Left lung (tissue), 14 donors: ENCODE data around the gene CD79A. TPM values are rescaled to one million over a fixed set of nuclear protein-coding genes. Genes with fewer than 3 reads are reported as not detected.

Experiments used
- ATAC-seq: fragments of 200-7000 bp; cut with Tn5 transposase; one replicate; pipeline ENCODE4 v1.9.1; 2020; ENCODE audit warnings: moderate library complexity
- DNase-seq, 4 donors: peaks; one replicate each; pipeline ENCODE4 v3.0.0-alpha.2; 2013 to 2020
- H3K27ac ChIP-seq, 2 donors: fragments of 200-600 bp; sonication (generic) in 1 of 2; one replicate each; pipeline versions ENCODE4 v1.5.0 to v1.8.0; 2020 to 2021
- H3K27me3 ChIP-seq, 2 donors: fragments of 200-600 bp; sonication (generic) in 1 of 2; one replicate each; pipeline versions ENCODE4 v1.5.0 to v1.8.0; 2020 to 2021
- H3K36me3 ChIP-seq, 2 donors: fragments of 200-600 bp; sonication (generic) in 1 of 2; one replicate each; pipeline versions ENCODE4 v1.5.0 to v1.8.0; 2020 to 2021
- H3K4me1 ChIP-seq, 2 donors: fragments of 200-600 bp; one replicate each; pipeline ENCODE4 v1.8.0; 2021
- H3K4me3 ChIP-seq, 2 donors: fragments of 200-600 bp; sonication (generic) in 1 of 2; one replicate each; pipeline versions ENCODE4 v1.5.0 to v1.8.0; 2020 to 2021; ENCODE audit warnings: mild to moderate bottlenecking in 1 of 2
- H3K9me3 ChIP-seq, 2 donors: fragments of 200-600 bp; sonication (generic) in 1 of 2; one replicate each; pipeline versions ENCODE4 v1.5.0 to v1.8.0; 2020 to 2021
- intact Hi-C, 2 donors: fragments of 100-400 bp; cut with DNase I; formaldehyde crosslinking; loops; one replicate each; pipeline versions ENCODE4 v1.11.2 to v1.14.2; 2022
- long read RNA-seq, 12 donors: library from polyadenylated mRNA in 2 of 12; unstranded in 2 of 12; transcript quantifications; one replicate each; pipeline ENCODE4 v2.0.0 and lab custom pipeline, GENCODE V29; 2019 to 2026
- polyA plus RNA-seq, 6 donors: library from polyadenylated mRNA; unstranded; fragments of 120-200 nt; gene quantifications; one replicate each; pipeline ENCODE4 v1.2.1, GENCODE V29; 2013; ENCODE audit not compliant: insufficient read length in 6 of 6
- total RNA-seq, 2 donors: library from RNA; stranded (reverse); fragmentation: NEBNext Ultra II Directional; extraction: Animal tissue kit (Norgen Biotek cat#: 25700); gene quantifications; one replicate each; pipeline ENCODE4 v1.2.1, GENCODE V29; 2021
- TF ChIP-seq, protein P1 (sequence below), 2 donors: fragments of 200-600 bp; sonication (generic) in 1 of 2; IDR thresholded peaks; one replicate each; pipeline versions ENCODE4 v1.5.0 to v1.8.0; 2021; ENCODE audit warnings: antibody characterized with exemption in 2 of 2
- donor health status: DM: no; HTN: yes; CAD: no.
- donor health status: DM: no; HTN: no; CAD: no.

Gene CD79A
- total RNA-seq (1 to 10 TPM in 1 of 2 donors, under 1 TPM in 1; 0.99 to 2.1 TPM), polyA plus RNA-seq (1 to 10 TPM in 4 of 6 donors, under 1 TPM in 2; 0.51 to 2.3 (median 1.2) TPM)
- long read RNA-seq, donor 1, transcript CD79A-201 (5 exons, 1,258 nt), result major isoform, 6 of 6 reads
- long read RNA-seq, donor 1, partial matches to known transcripts, result 0 of 6 reads
- long read RNA-seq, donor 1, other reads (novel, unspliced or antisense), result 0 of 6 reads
- long read RNA-seq, donor 2, partial matches to known transcripts, result 0 of 2 reads
- long read RNA-seq, donor 2, other reads (novel, unspliced or antisense), result 0 of 2 reads
- long read RNA-seq, donor 3, result 0 reads
- long read RNA-seq, donor 4, result 0 reads
- long read RNA-seq, donor 5, result 0 reads
- long read RNA-seq, donor 6, result 0 reads
- long read RNA-seq, donor 7, partial matches to known transcripts, result 0 of 1 reads
- long read RNA-seq, donor 7, other reads (novel, unspliced or antisense), result 0 of 1 reads
- long read RNA-seq, donor 8, result 0 reads
- long read RNA-seq, donor 9, result 0 reads
- long read RNA-seq, donor 10, partial matches to known transcripts, result 0 of 2 reads
- long read RNA-seq, donor 10, other reads (novel, unspliced or antisense), result 0 of 2 reads
- long read RNA-seq, donor 11, result 0 reads
- long read RNA-seq, donor 12, partial matches to known transcripts, result 0 of 1 reads
- long read RNA-seq, donor 12, other reads (novel, unspliced or antisense), result 0 of 1 reads

DNA sequence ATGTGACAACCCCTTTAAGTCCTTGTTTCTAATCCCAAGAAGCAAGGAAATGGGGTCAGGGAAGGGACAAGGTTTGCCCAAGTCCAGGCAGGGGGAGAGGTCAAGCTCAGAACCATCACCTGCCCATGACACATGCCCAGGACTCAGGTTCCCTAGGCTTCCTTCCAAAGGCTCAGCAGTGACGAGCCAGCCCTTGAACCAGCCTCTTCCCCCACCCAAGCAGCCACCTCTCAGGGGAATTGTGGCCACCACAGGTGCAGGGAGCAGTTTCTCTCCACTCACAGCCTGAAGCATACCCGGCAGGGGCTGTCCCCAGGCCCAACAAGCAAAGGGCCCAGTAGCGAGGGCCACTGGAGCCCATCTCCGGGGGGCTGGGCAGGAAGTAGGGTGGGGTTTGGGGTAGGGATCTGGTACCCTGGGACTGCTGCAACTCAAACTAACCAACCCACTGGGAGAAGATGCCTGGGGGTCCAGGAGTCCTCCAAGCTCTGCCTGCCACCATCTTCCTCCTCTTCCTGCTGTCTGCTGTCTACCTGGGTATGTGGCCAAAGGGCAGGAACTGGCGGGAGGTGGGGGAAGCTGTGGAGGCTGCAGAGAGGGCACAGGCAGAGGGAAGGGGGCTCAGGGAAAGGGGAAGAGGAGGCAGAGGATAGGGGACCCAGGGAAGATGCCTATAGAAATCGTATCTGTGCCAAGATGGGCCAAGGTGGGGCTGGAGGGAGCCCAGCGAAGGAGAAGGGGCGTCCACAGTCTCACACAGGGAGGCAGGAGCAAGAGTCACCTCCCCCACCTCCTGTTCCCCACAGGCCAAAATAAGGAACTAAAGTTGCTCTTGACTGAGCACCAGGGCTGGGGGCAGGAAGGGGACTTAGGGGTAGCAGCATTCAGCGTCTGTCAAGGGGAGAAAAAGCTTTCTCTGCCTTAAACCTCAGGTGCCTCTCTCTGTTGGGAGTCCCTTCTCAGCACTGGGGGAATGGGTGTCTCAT lies at the start of gene CD79A:
Gene CD79A (plus strand): TSS at position 433 of the 986 bp plus-strand sequence. CDS start 26 bp downstream, at position 459.
- H3K27ac ChIP-seq, result peak within 1 kb of the TSS in 1 of 2 donors; percentile 78
- no peaks in the 10 kb centered on the region for H3K9me3 ChIP-seq
- intact Hi-C loops, result no loop called here
- H3K27me3 ChIP-seq, result no peaks in the 10 kb centered on the region
- peaks cover 6 to 67% of the 10 kb centered on the region in 2 donors for H3K4me1 ChIP-seq
- TF ChIP-seq, protein P1, sequence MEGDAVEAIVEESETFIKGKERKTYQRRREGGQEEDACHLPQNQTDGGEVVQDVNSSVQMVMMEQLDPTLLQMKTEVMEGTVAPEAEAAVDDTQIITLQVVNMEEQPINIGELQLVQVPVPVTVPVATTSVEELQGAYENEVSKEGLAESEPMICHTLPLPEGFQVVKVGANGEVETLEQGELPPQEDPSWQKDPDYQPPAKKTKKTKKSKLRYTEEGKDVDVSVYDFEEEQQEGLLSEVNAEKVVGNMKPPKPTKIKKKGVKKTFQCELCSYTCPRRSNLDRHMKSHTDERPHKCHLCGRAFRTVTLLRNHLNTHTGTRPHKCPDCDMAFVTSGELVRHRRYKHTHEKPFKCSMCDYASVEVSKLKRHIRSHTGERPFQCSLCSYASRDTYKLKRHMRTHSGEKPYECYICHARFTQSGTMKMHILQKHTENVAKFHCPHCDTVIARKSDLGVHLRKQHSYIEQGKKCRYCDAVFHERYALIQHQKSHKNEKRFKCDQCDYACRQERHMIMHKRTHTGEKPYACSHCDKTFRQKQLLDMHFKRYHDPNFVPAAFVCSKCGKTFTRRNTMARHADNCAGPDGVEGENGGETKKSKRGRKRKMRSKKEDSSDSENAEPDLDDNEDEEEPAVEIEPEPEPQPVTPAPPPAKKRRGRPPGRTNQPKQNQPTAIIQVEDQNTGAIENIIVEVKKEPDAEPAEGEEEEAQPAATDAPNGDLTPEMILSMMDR (IDR thresholded peaks at IDR 0.05), result no peak
- DNase-seq, result peak in 1 of 4 donors; percentile 47
- H3K36me3 ChIP-seq, result peaks cover 0 to 11% of the 10 kb centered on the region in 2 donors
- ATAC-seq, result no peak
- H3K4me3 ChIP-seq, result no peak within 1 kb of the TSS

DNA sequence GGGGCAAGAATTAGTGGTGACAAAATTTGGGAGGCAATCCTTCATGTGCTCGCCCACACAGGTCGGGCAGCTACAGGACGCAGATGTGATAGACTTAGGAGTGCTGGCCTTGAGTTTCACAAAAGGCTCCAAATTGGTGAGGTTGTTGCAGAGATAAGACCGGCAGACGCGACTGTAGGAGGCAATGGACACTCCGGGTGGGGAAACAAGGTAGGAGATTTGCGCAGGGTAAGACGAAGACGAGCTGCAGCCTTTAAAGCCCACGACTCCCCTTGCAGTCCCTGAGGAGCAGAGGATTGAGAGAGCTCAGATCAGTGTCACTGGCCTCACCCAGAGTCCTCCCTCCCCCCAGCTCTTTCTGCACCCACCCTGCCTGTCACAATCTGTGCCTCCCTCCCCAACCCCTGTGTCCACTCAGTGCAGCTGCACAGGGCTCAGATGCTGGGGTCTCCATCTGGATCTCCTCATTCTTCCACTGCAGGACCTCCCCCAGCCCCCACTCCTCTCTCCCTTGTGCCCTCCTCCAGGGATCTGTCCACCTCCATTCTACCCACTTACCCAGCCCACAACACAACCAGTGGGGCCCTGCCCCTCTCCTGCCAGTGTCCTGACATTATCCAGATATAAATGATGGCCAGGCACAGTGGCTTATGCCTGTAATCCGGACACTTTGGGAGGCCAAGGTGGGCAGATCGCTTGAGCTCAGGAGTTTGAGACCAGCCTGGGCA lies 38.9 kb upstream of the CD79A start:
- intact Hi-C loops, result no loop called here
- ATAC-seq (no peak), DNase-seq (no peak)
- peaks cover 0 to 4% of the 10 kb centered on the region in 2 donors for H3K4me1 ChIP-seq
- no peak overlapping the region for H3K4me3 ChIP-seq
- H3K36me3 ChIP-seq, result no peaks in the 10 kb centered on the region
- TF ChIP-seq, protein P1 (IDR thresholded peaks at IDR 0.05), result no peak
- no peaks in the 10 kb centered on the region for H3K9me3 ChIP-seq
- no peak overlapping the region for H3K27ac ChIP-seq
- H3K27me3 ChIP-seq, result peaks cover 0 to 53% of the 10 kb centered on the region in 2 donors

DNA sequence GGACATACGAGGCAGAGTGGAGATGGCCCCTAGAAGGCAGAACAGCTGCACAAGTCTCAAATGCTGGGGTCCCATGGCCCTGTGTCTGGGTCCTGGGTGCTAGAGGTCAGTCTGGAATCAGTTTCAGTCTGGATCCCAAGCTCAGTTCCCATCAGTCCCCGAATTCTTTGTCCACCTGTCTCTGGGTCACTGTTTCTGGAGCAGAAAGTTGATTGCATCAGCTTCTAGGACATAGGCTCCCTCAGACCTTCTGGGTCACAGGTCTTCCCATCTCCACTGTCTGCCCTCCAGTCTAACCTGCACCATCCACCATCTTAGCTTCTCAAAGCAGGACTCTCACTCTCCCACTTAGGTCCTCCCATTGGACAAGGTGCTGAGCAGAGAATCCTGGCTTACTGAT lies 37.9 kb upstream of the CD79A start:
- DNase-seq (no peak), ATAC-seq (no peak)
- H3K27ac ChIP-seq, result no peak overlapping the region
- TF ChIP-seq, protein P1 (IDR thresholded peaks at IDR 0.05), result no peak
- peaks cover 0 to 47% of the 10 kb centered on the region in 2 donors for H3K27me3 ChIP-seq
- no peaks in the 10 kb centered on the region for H3K9me3 ChIP-seq
- intact Hi-C loops, result no loop called here
- H3K4me1 ChIP-seq, result peaks cover 0 to 4% of the 10 kb centered on the region in 2 donors
- no peaks in the 10 kb centered on the region for H3K36me3 ChIP-seq
- H3K4me3 ChIP-seq, result no peak overlapping the region

DNA sequence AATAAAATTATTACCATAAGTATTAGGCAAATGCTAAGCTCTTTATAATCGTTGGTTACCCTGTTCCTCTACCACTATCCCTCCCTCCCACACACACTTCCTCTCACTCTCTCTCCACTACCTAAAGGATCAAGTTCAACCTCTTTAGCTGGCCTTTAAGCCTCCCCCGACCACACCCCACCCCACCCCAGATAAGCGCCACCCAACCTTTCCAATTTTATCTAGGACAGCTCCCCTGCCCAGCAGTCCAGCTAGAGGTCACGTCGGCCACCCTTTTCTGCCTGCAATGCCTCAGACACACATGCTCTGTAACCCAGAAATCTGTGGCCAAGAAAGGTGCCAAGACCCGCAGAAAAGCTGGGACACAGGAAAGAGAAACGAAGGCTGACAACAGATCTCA lies 33.7 kb upstream of the CD79A start:
- no peaks in the 10 kb centered on the region for H3K9me3 ChIP-seq
- ATAC-seq (no peak), DNase-seq (no peak)
- H3K27me3 ChIP-seq, result peaks cover 0 to 39% of the 10 kb centered on the region in 2 donors
- H3K4me3 ChIP-seq, result no peak overlapping the region
- peaks cover 0 to 4% of the 10 kb centered on the region in 2 donors for H3K4me1 ChIP-seq
- H3K36me3 ChIP-seq, result no peaks in the 10 kb centered on the region
- TF ChIP-seq, protein P1 (IDR thresholded peaks at IDR 0.05), result no peak
- H3K27ac ChIP-seq, result no peak overlapping the region
- intact Hi-C loops, result no loop called here
